Left cardiac atrium (tissue), 4 donors: ENCODE results near the gene EDEM2. TPM values are rescaled to one million over a fixed set of nuclear protein-coding genes. Genes with fewer than 3 reads are reported as not detected.
"Not testable (repeated sequence)": the region's sequence is repeated elsewhere in the genome, so short reads cannot be mapped to it uniquely, and the experiment has no call there.

ENCODE experiments used
- ATAC-seq, 2 donors: fragments of 200-7000 bp; cut with Tn5 transposase; one replicate each; pipeline ENCODE4 v1.9.1; 2020; ENCODE audit warnings: mild to moderate bottlenecking in 2 of 2, moderate library complexity in 2 of 2
- DNase-seq: peaks from one replicate; pipeline ENCODE4 v3.0.0-alpha.2; 2020
- intact Hi-C, 2 donors: fragments of 100-400 bp; cut with DNase I; formaldehyde crosslinking; loops; one replicate each; pipeline versions ENCODE4 v1.14.1 to v1.15.1; 2022 to 2023
- total RNA-seq, 2 donors: library from RNA; stranded (reverse); fragmentation: NEBNext Ultra II Directional; extraction: Animal tissue kit (Norgen Biotek cat#: 25700); gene quantifications; one replicate each; pipeline ENCODE4 v1.2.1, GENCODE V29; 2021
- donor health status: DM: no; HTN: yes; CAD: no.
- donor health status: DM: no; HTN: yes; CAD: no; lungs with severe emphysema.
- donor health status: DM: yes; HTN: yes; CAD: no.
- donor health status: Dilated cardiomyopathy.

The EDEM2 gene
- total RNA-seq, 2 donors from 2014 or later, result 16.6 to 25.6 TPM

GRCh38 chr20:35134880-35135279 is 12.3 kb downstream of the EDEM2 start:
- peak; percentile 43 to 77 for ATAC-seq
- DNase-seq, result peak; percentile 58
- intact Hi-C loops, result loop anchor here in 1 of 2 donors (5.0 kb wide), 1 partner anchor 38 kb away; no protein-coding TSS in a partner anchor

GRCh38 chr20:35134472-35134871 is 12.7 kb downstream of the EDEM2 start:
- DNase-seq (peak; percentile 78), ATAC-seq (peak; percentile 67 to 68)
- intact Hi-C loops, result loop anchor here in 1 of 2 donors (5.0 kb wide), 1 partner anchor 37 kb away; no protein-coding TSS in a partner anchor

GRCh38 chr20:35133735-35134134 is 13.4 kb downstream of the EDEM2 start:
- no peak for DNase-seq
- intact Hi-C loops, result loop anchor here in 1 of 2 donors (5.0 kb wide), 1 partner anchor 36 kb away; no protein-coding TSS in a partner anchor
- no peak for ATAC-seq

GRCh38 chr20:35133031-35133430 is 14.1 kb downstream of the EDEM2 start:
- DNase-seq, result no peak
- intact Hi-C loops, result loop anchor here in 1 of 2 donors (5.0 kb wide), 1 partner anchor 36 kb away; no protein-coding TSS in a partner anchor
- no peak for ATAC-seq

- ATAC-seq (no peak), DNase-seq (no peak)
- intact Hi-C loops, result loop anchor here in 1 of 2 donors (5.0 kb wide), 1 partner anchor 35 kb away; no protein-coding TSS in a partner anchor
Observed at GRCh38 chr20:35131934-35132333, 15.2 kb downstream of the EDEM2 start.

- no peak for DNase-seq
- ATAC-seq, result no peak
- intact Hi-C loops, result loop anchor here in 1 of 2 donors (5.0 kb wide), 1 partner anchor 32 kb away; no protein-coding TSS in a partner anchor
Observed at GRCh38 chr20:35129647-35130069, 17.5 kb downstream of the EDEM2 start.

- intact Hi-C loops, result no loop called here
- no peak for DNase-seq
- ATAC-seq, result no peak
Observed at GRCh38 chr20:35125753-35126152, 21.4 kb downstream of the EDEM2 start.

GRCh38 chr20:35122756-35123405 is 24.3 kb downstream of the EDEM2 start:
- intact Hi-C loops, result no loop called here
- no peak for ATAC-seq
- no peak for DNase-seq

GRCh38 chr20:35121186-35121585 is 25.9 kb downstream of the EDEM2 start:
- DNase-seq (no peak), ATAC-seq (peak in 1 of 2 donors; percentile 62)
- intact Hi-C loops, result no loop called here

GRCh38 chr20:35120012-35120701 is 27.0 kb downstream of the EDEM2 start:
- intact Hi-C loops, result no loop called here
- DNase-seq, result peak; percentile 75
- peak; percentile 44 to 89 for ATAC-seq

- ATAC-seq (no peak), DNase-seq (no peak)
- intact Hi-C loops, result no loop called here
Observed at GRCh38 chr20:35117629-35118028, 29.5 kb downstream of the EDEM2 start.

GRCh38 chr20:35117196-35117595 is 29.9 kb downstream of the EDEM2 start:
- DNase-seq (no peak), ATAC-seq (no peak)
- intact Hi-C loops, result no loop called here

GRCh38 chr20:35116258-35116657 is 30.9 kb downstream of the EDEM2 start:
- intact Hi-C loops, result no loop called here
- DNase-seq (no peak), ATAC-seq (no peak)

- intact Hi-C loops, result no loop called here
- DNase-seq (no peak), ATAC-seq (no peak)
Observed at GRCh38 chr20:35115606-35116005, 31.5 kb downstream of the EDEM2 start.

GRCh38 chr20:35112276-35112675 is 34.9 kb downstream of the EDEM2 start:
- DNase-seq, intact Hi-C loops, ATAC-seq: not testable (repeated sequence)

- DNase-seq (no peak), ATAC-seq (peak in 1 of 2 donors; percentile 51)
- intact Hi-C loops, result no loop called here
Observed at GRCh38 chr20:35111141-35111888, 35.8 kb downstream of the EDEM2 start.

GRCh38 chr20:35108921-35109320 is 38.2 kb downstream of the EDEM2 start:
- ATAC-seq (no peak), DNase-seq (no peak)
- intact Hi-C loops, result no loop called here

GRCh38 chr20:35106827-35107380 is 40.2 kb downstream of the EDEM2 start:
- no peak for ATAC-seq
- intact Hi-C loops, result no loop called here
- no peak for DNase-seq

- intact Hi-C loops, result no loop called here
- DNase-seq, result no peak
- ATAC-seq, result no peak
Observed at GRCh38 chr20:35104685-35105295, 42.3 kb downstream of the EDEM2 start.
